ENCODE results near the gene TMEM229B.

Gene TMEM229B

DNA sequence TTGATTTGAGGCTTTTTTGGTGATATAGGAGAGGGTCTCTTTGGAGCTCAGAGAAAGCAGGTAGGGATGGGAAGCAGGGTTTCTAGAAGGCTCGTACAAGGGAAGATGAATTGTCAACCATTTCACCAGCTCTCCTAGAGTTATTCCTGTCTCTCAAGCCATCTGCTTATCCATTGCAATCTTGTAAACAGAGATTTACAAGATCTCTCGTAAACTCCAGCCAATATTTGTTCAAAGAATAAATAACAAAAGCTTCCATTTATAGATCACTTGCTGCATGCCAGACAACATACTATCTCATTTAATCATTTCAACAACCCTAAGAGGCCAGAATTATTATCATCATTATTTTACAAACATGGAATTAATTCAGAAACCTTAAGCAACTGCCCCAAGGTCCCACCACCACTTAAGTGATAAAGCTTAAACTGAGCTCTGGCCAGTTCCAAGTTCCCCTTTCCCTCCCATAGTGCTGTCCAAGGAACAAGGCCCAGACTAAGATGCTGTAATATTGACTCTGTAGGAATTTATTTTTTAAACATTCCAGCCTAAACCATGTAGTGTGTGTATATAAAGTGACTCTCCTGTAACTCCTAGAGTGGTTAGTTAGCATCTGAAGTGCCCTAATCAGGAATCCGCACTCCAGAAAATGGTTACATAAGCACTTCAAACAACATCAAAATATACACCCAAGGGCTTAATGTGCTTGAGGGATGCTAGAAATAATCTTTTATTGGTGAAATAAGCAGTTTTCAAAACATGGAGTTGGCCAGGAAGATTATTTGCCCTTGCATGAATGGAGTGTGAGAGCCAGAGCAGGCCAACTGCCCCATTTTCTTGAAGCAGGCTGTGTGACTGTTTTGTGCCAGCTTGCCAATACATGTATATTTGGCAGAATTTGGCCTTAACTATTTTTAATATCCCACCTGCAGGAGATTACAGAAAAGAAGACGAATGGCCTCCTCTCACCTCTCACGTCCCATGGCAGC is 41.7 kb upstream of the TMEM229B start:
- H3K4me3 ChIP-seq (ENCODE audit: low read length): no peak overlapping the region
- TF ChIP-seq, protein P1, sequence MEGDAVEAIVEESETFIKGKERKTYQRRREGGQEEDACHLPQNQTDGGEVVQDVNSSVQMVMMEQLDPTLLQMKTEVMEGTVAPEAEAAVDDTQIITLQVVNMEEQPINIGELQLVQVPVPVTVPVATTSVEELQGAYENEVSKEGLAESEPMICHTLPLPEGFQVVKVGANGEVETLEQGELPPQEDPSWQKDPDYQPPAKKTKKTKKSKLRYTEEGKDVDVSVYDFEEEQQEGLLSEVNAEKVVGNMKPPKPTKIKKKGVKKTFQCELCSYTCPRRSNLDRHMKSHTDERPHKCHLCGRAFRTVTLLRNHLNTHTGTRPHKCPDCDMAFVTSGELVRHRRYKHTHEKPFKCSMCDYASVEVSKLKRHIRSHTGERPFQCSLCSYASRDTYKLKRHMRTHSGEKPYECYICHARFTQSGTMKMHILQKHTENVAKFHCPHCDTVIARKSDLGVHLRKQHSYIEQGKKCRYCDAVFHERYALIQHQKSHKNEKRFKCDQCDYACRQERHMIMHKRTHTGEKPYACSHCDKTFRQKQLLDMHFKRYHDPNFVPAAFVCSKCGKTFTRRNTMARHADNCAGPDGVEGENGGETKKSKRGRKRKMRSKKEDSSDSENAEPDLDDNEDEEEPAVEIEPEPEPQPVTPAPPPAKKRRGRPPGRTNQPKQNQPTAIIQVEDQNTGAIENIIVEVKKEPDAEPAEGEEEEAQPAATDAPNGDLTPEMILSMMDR (conservative IDR thresholded peaks at IDR 0.05; ENCODE audit: low read length): no peak
- no peak for DNase-seq (ENCODE audit: low read depth)

DNA sequence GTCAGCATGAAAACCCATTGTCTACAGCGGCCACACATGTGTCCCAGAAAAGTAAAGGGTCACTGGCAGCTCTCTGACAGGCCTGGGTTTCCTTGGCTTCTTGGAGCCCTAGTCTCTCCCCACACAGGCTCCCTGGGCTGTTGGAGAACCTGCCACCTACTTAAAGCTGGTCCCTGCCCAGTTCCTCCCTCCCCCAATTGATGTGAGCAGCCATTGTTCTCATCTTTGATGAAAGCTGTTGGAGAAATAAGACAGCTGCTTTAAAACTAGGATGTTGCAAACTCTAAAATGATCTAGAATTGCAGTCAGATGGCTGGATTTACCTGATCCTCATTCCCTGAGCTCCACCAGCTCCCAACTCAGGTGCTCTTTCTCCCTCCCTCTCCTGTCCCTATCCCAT is 39.8 kb upstream of the TMEM229B start:
- TF ChIP-seq, protein P1 (conservative IDR thresholded peaks at IDR 0.05; ENCODE audit: low read length): no peak
- H3K4me3 ChIP-seq (ENCODE audit: low read length): no peak overlapping the region
- no peak for DNase-seq (ENCODE audit: low read depth)

DNA sequence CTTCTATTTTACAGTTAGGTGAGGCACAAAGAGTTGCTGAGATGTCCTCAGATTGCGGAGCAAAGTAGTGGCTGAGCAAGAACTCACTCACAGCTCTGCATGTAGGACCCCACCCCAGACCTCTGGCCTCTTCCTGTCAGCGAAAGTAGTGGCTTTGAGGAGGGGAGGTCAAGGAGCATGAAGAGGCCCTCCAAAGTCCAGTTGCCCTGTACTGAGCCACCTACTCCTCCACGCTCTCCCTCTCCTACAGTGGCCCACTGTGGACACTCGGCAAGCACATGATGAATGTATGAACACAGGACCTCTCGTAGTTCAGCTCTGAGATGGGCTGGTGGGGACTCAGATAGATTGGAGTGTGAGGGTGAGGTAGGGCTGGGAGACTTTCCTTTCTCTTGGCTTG is 39.2 kb upstream of the TMEM229B start:
- TF ChIP-seq, protein P1 (conservative IDR thresholded peaks at IDR 0.05; ENCODE audit: low read length): no peak
- no peak for DNase-seq (ENCODE audit: low read depth)
- no peak overlapping the region for H3K4me3 ChIP-seq (ENCODE audit: low read length)

DNA sequence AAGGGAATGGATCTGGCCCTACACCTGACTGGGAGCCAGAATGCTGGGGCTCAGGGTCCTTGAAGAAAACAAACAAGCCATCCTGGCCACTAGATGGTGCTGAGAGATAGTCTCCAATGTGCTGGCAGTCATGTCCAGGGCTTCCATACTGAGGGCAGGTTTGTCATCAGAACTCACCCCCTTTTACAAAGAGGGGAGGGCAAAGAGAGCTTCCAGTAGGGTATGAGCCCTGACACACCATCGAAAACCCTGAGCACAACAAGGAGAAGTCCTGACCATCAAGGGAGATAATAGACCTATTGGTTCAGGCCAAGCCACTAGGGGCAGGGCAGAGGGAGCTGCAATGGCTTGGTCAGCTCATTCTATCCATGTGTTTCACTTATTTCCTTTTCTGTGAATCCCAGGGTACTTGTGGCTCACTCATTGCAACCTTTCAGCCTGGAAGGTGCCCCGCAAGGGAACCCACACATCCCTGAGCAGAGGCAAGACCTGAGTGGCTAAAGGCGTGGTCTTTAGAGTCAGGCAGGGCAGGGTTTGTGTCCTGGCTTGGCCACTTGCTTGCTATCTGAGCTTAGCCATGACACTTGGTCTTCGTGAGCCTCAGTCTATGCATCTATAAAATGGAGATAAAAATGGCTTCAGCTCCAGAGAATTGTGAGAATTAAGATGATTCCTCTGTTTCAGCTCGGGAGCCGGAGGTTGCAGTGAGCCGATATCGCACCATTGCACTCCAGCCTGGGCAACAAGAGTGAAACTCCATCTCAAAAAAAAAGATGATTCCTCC is 38.3 kb upstream of the TMEM229B start:
- no peak overlapping the region for H3K4me3 ChIP-seq (ENCODE audit: low read length)
- peak; percentile 41 for DNase-seq (ENCODE audit: low read depth)
- TF ChIP-seq, protein P1 (conservative IDR thresholded peaks at IDR 0.05; ENCODE audit: low read length): peak; percentile 72

DNA sequence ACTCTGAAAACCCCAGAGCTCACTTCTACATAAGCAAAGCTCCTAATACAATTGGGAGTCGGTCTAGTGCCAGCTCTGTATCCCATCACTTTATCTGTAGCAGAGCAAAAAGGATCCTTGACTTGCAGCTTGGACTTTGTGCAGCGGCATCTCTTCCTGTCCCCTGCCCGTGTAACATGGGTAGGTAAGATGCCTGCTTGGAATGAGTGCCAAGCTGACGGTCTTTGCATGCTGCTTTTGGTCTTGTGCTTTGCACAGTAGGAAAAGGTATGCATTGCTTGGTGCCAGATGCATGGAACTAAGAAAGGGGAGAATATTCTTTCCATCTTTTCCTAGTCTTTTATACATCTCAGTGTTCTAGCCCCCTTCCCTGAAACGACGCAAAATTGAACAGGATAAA is 37.7 kb upstream of the TMEM229B start:
- TF ChIP-seq, protein P1 (conservative IDR thresholded peaks at IDR 0.05; ENCODE audit: low read length): no peak
- no peak for DNase-seq (ENCODE audit: low read depth)
- H3K4me3 ChIP-seq (ENCODE audit: low read length): no peak overlapping the region

DNA sequence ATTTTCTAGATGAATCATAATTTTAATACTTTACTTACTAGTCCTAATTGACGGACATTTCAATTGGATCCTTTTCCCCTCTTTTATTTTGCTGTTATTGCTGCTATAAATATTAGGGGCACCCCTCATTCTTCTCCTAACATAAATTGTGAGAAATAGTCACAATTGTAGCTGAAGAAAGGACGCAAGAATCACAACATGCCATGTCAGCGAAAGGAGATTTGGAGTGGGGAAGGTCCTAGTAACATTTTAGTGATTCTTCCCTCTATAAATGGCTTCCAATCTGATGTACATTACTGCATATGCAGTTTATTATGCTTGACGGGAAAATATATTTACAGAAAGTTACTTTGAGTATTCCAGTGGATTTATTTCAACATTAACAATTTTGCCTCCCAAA is 36.9 kb upstream of the TMEM229B start:
- TF ChIP-seq, protein P1 (conservative IDR thresholded peaks at IDR 0.05; ENCODE audit: low read length): no peak

More for the DNA sequence above, 36.9 kb upstream of the TMEM229B start:
- no peak for DNase-seq (ENCODE audit: low read depth)
- H3K4me3 ChIP-seq (ENCODE audit: low read length): no peak overlapping the region
